Muscle layer of colon (tissue), 2 donors: ENCODE measurements around the gene MGARP.

Source experiments
- H3K27ac ChIP-seq: one replicate; pipeline ENCODE4 v1.7.0; 2013; ENCODE audit warnings: low read depth, mild to moderate bottlenecking, low read length, moderate library complexity
- H3K27me3 ChIP-seq, 2 donors: one replicate each; pipeline ENCODE4 v1.7.0; 2013; ENCODE audit warnings: low read length in 2 of 2, mild to moderate bottlenecking in 2 of 2; ENCODE audit not compliant: insufficient read depth in 2 of 2, control insufficient read depth in 1 of 2
- H3K36me3 ChIP-seq: one replicate; pipeline ENCODE4 v1.7.0; 2013; ENCODE audit warnings: mild to moderate bottlenecking, low read length; ENCODE audit not compliant: insufficient read depth
- H3K4me1 ChIP-seq: one replicate; pipeline ENCODE4 v1.7.0; 2013; ENCODE audit warnings: mild to moderate bottlenecking, low read length; ENCODE audit not compliant: insufficient read depth
- H3K4me3 ChIP-seq, 2 donors: one replicate each; pipeline ENCODE4 v1.7.0; 2013; ENCODE audit warnings: low read length in 2 of 2, low read depth in 1 of 2, mild to moderate bottlenecking in 1 of 2, moderate library complexity in 1 of 2
- H3K9ac ChIP-seq: one replicate; pipeline ENCODE4 v1.7.0; 2013; ENCODE audit warnings: low read length
- H3K9me3 ChIP-seq: one replicate; pipeline ENCODE4 v1.7.0; 2013; ENCODE audit warnings: mild to moderate bottlenecking, low read length
- donor health status: abdominal sarcoma.
- donor health status: Adenocarcinoma of cecum.

The MGARP gene

DNA sequence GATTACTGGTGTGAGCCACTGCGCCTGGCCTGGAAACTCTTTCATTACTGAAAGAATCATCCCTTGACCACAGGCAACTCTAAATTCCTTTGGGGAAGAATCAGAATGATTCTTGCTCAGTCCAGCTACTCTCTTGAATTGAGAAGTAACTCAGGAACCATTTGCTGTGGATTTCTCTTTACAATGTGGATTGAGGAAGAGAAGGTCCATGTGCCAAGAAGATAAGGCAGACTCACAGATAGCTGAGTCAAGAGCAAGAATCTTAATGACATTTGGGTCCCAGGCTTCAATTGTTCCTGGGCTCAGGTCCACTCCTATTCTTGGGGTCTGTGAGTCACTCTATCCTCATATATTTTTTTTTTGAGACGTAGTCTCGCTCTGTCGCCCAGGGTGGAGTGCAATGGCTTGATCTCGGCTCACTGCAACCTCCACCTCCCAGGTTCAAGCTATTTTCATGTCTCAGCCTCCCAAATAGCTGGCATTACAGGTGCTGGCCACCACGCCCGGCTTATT lies 6.2 kb upstream of the MGARP start:
- H3K27me3 ChIP-seq: no peaks in the 10 kb centered on the region
- peaks cover 12% of the 10 kb centered on the region for H3K36me3 ChIP-seq
- H3K9ac ChIP-seq: no peak overlapping the region
- no peak overlapping the region for H3K27ac ChIP-seq
- no peaks in the 10 kb centered on the region for H3K9me3 ChIP-seq
- H3K4me1 ChIP-seq: no peaks in the 10 kb centered on the region
- H3K4me3 ChIP-seq: no peak overlapping the region

DNA sequence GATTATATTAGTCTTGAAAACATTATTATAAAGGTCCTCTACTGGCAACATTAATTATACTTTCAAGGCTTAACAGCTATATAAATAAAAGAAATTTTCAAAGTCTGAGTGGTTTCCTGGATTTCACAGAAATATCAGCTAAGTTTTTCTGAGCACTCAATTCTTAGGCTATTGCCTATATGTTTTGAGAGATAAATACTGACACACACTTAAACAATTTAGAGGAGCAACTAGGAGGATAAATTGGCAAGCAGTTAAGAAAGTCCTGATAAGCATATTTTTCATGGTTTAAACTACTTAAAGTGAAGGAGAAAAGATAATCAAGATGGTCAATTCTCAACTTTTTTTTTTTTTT lies 2.7 kb upstream of the MGARP start:
- H3K4me3 ChIP-seq: no peak overlapping the region
- H3K9me3 ChIP-seq: no peaks in the 10 kb centered on the region
- H3K27ac ChIP-seq: no peak overlapping the region
- H3K9ac ChIP-seq: no peak overlapping the region
- peaks cover 0 to 5% of the 10 kb centered on the region in 2 donors for H3K27me3 ChIP-seq
- H3K36me3 ChIP-seq: no peaks in the 10 kb centered on the region
- H3K4me1 ChIP-seq: peaks cover 5% of the 10 kb centered on the region

DNA sequence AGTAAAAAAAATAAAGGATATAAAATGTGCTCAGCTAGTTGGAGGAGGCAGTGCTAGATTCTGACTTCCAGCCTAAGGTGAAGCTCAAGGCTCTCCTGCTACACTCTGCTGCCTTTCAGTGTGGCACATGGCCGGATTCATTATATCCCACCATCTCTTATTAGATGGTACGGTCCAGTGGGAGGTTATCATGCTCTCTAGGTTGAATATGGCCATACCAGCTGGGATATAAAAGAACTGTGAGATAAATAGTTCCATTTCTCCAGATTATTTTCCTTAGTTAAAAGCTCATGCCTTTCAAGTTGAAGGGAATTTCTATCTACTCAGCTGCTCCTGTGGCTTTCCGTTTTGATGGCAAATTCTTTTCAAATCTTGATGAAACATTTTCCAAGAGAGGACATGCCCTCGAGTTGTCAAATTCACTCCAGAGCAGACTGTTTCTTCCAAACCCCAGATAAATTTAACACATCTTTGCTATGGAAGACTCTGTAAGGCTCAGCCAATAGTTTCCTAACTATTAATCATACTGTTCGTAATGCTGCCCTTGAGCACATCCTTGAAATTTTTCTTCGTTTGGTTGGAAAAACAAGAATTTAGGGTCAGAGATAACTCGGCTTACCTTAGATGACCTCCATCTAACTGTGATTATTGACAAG lies 2.2 kb upstream of the MGARP start:
- Histone ChIP-seq H3K36me3 (no peaks in the 10 kb centered on the region), H3K9ac (no peak overlapping the region), H3K9me3 (no peaks in the 10 kb centered on the region), H3K4me1 (peaks cover 5% of the 10 kb centered on the region), H3K27me3 (peaks cover 0 to 5% of the 10 kb centered on the region in 2 donors), H3K27ac (no peak overlapping the region), H3K4me3 (no peak overlapping the region)

DNA sequence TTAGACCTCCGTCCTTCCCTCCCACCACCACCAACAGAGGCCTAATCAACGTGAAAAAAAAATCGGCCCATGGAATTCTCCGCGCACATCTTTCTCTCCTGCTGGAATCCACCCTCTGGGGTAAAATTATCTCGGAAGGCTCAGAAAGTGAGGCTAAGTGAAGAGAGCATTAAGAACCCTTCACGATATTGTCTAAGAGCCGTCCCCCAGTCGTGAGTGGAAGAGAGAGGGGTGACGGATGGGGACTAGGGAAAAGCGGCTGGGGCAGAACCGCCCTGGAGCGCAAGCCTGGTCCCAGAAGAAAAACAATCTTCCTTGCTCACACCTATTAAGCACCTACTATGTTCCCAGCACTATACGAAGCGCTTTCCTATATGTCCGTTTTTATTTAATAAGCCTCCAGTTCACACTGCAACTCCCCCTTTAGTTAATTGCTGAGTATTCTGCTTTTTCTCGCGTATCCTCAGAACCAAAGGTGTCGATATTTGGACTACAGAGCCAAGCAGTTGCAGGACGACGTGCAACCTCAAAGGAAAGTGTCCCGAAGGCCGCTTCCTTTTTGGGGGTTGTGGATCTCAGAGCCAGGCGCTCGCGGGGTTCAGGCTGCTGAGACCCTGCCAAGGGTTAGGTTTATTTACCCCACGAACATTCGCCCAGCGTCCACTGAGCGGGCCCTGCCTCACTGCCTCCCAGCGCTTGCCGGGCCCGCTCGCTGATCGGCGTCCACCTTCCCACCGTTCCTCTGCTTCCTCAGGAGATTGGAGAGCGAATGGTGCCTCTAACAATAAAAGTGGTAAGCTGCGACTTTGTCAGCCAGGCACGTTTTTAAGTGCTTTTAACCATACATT lies 889 bp downstream of the MGARP start:
- H3K9me3 ChIP-seq: no peaks in the 10 kb centered on the region
- peak overlapping the region; percentile 12 to 72 for H3K4me3 ChIP-seq
- H3K4me1 ChIP-seq: peaks cover 5% of the 10 kb centered on the region
- H3K27me3 ChIP-seq: peaks cover 0 to 5% of the 10 kb centered on the region in 2 donors
- H3K9ac ChIP-seq: peak overlapping the region; percentile 0
- no peak overlapping the region for H3K27ac ChIP-seq
- no peaks in the 10 kb centered on the region for H3K36me3 ChIP-seq

DNA sequence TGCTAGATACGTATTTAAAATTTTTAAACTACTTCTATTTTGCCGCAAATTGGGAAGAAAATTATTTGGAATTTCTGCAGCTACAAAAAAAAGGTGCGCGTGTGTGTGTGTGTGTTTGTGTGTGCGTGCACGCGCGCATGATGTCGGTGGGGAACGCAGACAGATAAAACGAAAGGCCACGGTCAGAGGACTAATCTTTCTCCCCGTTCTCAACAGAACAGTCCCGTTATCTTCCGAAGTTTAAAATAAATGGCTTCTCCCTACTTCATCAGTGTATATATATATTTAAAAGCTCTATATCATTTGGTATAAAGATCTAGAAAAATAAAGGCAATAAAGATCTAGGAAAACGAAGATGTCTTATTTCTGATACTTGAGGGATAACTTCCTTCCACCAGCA lies 1.5 kb downstream of the MGARP start:
- peaks cover 0 to 5% of the 10 kb centered on the region in 2 donors for H3K27me3 ChIP-seq

DNA sequence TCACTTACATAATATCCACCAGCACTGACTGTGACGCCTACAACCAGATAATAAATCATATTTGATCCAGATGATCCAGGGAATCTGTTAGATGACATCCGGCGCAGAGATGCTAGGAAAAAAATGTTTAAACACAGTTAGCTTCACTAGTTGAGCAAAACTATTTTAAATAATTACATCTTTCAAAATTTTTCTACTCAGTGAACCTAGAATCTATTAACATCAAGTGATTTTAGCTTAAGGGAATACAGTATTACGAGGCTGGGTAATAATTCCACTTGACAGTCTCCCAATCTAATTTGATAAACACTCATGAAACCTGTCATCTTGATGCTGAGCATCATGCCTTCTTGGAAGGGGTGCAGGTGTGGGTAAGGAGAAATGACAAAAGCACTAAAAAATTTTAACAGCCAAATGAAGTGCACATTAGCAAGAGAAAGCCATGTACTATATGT lies 4.7 kb downstream of the MGARP start:
- Histone ChIP-seq H3K9me3 (no peaks in the 10 kb centered on the region), H3K9ac (no peak overlapping the region), H3K27me3 (peaks cover 0 to 5% of the 10 kb centered on the region in 2 donors), H3K36me3 (no peaks in the 10 kb centered on the region), H3K4me1 (peaks cover 5% of the 10 kb centered on the region), H3K27ac (no peak overlapping the region), H3K4me3 (no peak overlapping the region)

More for the DNA sequence above, 1.5 kb downstream of the MGARP start:
- Histone ChIP-seq H3K9ac (no peak overlapping the region), H3K27ac (no peak overlapping the region), H3K4me1 (peaks cover 5% of the 10 kb centered on the region), H3K4me3 (no peak overlapping the region), H3K36me3 (no peaks in the 10 kb centered on the region), H3K9me3 (no peaks in the 10 kb centered on the region)

DNA sequence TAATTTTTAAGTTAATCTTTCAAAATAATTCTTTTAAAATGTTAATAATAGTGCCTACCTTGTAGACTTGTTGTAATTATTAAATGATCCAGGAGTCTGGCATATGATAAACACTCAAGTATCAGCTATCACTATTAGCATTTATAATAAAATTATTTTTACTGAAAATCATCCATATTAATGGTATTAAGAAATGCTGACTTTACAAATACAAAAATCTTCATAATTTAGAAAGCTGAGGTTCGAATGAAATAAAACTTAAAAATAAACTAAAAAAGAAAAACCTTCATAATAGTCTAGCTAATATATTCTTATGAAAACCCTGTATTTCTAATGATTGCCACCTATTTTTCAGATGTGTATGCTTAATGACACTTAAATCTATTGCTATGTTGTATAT lies 5.2 kb downstream of the MGARP start:
- no peak overlapping the region for H3K27ac ChIP-seq
- H3K36me3 ChIP-seq: no peaks in the 10 kb centered on the region
- peaks cover 0 to 5% of the 10 kb centered on the region in 2 donors for H3K27me3 ChIP-seq
- H3K4me1 ChIP-seq: peaks cover 5% of the 10 kb centered on the region
- H3K9ac ChIP-seq: no peak overlapping the region
- H3K9me3 ChIP-seq: no peaks in the 10 kb centered on the region
- H3K4me3 ChIP-seq: no peak overlapping the region

DNA sequence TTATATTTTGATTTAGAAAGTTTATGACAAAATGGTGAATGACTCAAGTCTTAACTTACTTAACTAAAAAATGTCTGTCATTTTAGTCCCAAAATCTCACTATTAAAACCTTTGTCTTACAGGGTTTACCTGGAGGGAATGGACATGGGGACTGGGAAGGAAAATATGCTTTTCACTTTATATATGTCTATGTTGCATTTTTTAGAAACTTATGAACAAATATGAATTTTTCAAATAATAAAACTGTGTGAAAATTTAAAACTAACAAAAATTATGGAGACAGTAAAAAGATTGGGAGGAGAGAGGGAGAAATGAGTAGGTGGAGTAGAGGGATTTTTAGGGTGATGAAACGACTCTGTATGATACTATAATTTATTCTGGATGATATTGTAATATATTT lies 6.2 kb downstream of the MGARP start:
- Histone ChIP-seq H3K4me1 (no peaks in the 10 kb centered on the region), H3K4me3 (no peak overlapping the region), H3K9me3 (no peaks in the 10 kb centered on the region), H3K27me3 (peaks cover 0 to 4% of the 10 kb centered on the region in 2 donors), H3K36me3 (no peaks in the 10 kb centered on the region), H3K9ac (no peak overlapping the region), H3K27ac (no peak overlapping the region)

DNA sequence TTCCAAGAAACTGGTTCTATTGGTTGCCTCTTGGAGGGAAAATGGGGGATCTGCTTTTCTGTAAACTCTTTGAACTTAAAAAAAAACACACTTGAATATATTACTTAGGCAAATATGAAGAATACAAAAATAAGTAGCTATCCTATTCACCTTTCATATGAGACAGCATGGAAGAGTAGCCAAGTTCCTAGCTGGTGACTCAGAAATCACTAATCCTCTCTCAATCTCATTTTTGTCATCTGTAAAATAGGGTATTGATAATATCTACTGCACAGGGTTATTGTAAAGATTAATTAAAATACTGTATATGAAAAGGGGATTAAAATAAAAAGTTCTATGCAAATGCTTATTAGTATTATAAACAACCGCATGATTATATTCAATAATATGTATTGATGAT lies 12.7 kb downstream of the MGARP start:
- Histone ChIP-seq H3K9me3 (no peaks in the 10 kb centered on the region), H3K27ac (peak overlapping the region; percentile 2), H3K9ac (no peak overlapping the region)

DNA sequence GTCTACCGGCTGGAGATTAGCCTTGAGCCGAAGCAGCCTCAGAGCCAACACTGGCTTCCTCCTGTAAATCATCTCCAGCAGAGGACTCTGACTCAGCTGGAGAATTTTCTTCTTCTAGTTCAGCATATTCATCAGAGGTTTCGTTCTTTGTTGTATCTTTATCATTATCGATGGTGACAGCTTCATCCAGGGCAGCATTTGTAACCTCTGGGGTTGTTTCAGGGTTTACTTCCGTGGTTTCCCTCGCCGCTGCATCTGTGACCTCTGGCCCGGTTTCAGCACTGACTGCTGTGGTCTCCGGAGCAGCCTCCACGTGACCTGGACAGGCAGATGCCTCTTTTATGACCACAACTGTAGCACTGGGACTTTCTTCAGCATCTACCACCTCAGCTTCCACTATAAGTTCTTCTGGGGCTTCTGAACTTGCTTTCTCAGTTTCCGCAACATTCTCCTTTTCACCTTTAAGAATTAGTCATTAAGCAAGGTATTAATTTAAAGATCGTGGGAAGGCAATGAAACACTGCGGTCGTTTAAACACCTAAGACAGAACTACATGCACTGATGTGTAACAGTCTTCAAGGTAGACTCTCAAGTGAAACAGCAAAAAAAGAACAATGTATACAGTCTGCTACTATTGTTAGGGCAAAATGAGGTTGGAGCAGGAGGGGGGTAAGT lies 13.3 kb downstream of the MGARP start:
- no peaks in the 10 kb centered on the region for H3K36me3 ChIP-seq
- H3K4me1 ChIP-seq: peaks cover 5% of the 10 kb centered on the region
- H3K27ac ChIP-seq: peak overlapping the region; percentile 2
- no peaks in the 10 kb centered on the region for H3K27me3 ChIP-seq
- H3K9me3 ChIP-seq: no peaks in the 10 kb centered on the region
- H3K4me3 ChIP-seq: peak overlapping the region; percentile 38 to 55
- H3K9ac ChIP-seq: peak overlapping the region; percentile 27

More for the DNA sequence above, 12.7 kb downstream of the MGARP start:
- H3K36me3 ChIP-seq: no peaks in the 10 kb centered on the region
- H3K4me1 ChIP-seq: peaks cover 5% of the 10 kb centered on the region
- H3K4me3 ChIP-seq: peak overlapping the region in 1 of 2 donors; percentile 55
- no peaks in the 10 kb centered on the region for H3K27me3 ChIP-seq

DNA sequence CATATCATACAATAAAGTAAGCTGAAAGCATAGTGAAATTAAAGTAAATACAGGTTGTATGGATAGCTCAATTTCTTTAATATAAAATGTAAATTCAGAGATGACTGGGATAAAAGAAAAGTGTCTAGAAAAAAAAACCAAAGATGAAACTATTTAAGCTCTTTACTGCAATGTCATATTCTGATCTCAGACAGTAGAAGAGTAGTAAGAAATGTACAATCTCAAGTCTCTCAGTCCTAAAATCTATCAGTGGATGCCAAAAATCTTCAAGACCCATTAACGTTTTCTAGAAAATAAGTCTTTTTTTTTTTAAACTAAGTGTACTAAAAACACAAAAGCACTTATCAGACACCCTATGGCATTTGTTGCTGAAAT lies 13.8 kb downstream of the MGARP start:
- Histone ChIP-seq H3K9ac (peak overlapping the region; percentile 27), H3K9me3 (no peaks in the 10 kb centered on the region), H3K4me1 (peaks cover 5% of the 10 kb centered on the region), H3K27me3 (no peaks in the 10 kb centered on the region), H3K4me3 (peak overlapping the region; percentile 38 to 55), H3K27ac (no peak overlapping the region), H3K36me3 (no peaks in the 10 kb centered on the region)
